PC-9 (cell line): ENCODE measurements around the gene KRT37. TPM values are rescaled to one million over a fixed set of nuclear protein-coding genes. Genes with fewer than 3 reads are reported as not detected.
"Not testable (repeated sequence)": the region's sequence is repeated elsewhere in the genome, so short reads cannot be mapped to it uniquely, and the experiment has no call there.

Source experiments
- BruUV-seq: library from RNA; stranded (reverse); fragments of 400-500 nt; replicated peaks from 2 replicates; lab custom pipeline; 2021; lab: Mats Ljungman, UMichigan
- CTCF ChIA-PET: fragments of 300-600 bp; sonication (Branson Sonifier 250); formaldehyde crosslinking; loops from one replicate; lab custom pipeline; 2022; ENCODE audit warnings: antibody characterized with exemption; lab: Charles Lee
- POLR2A ChIA-PET: fragments of 300-600 bp; sonication (Branson Sonifier 250); formaldehyde crosslinking; loops from one replicate; lab custom pipeline; 2022; ENCODE audit warnings: antibody characterized with exemption; ENCODE audit not compliant: unreplicated experiment; lab: Charles Lee
- DNase-seq, 2 experiments: peaks; one replicate each; pipeline versions ENCODE4 v3.0.0 to v3.0.0-alpha.2; 2015 to 2022; ENCODE audit warnings: mixed read lengths in 1 of 2
- H2AFZ ChIP-seq: fragments of 200-600 bp; sonication (generic); 2 replicates; pipeline ENCODE4 v1.8.1; 2017; ENCODE audit warnings: antibody characterized with exemption
- H3F3A ChIP-seq: fragments of 200-600 bp; sonication (generic); 2 replicates; pipeline ENCODE4 v1.8.1; 2017; ENCODE audit warnings: antibody characterized with exemption, mild to moderate bottlenecking, low read depth; ENCODE audit not compliant: insufficient read depth
- H3K27ac ChIP-seq: fragments of 200-600 bp; sonication (generic); 2 replicates; pipeline ENCODE4 v1.6.1; 2016; ENCODE audit warnings: mixed run types
- H3K27me3 ChIP-seq: fragments of 200-600 bp; sonication (generic); 2 replicates; pipeline ENCODE4 v1.6.1; 2016; ENCODE audit warnings: low read depth, mixed run types; ENCODE audit not compliant: insufficient read depth
- H3K36me3 ChIP-seq: fragments of 200-600 bp; sonication (generic); 2 replicates; pipeline ENCODE4 v1.6.1; 2016; ENCODE audit warnings: low read depth, mixed run types
- H3K4me1 ChIP-seq: fragments of 200-600 bp; sonication (generic); replicated peaks from 2 replicates; pipeline ENCODE4 v1.6.1; 2016; ENCODE audit warnings: mixed run types; ENCODE audit not compliant: insufficient read depth
- H3K4me2 ChIP-seq: fragments of 200-600 bp; sonication (generic); 2 replicates; pipeline ENCODE4 v1.6.1; 2017; ENCODE audit warnings: mixed run types
- H3K4me3 ChIP-seq: fragments of 200-600 bp; sonication (generic); 2 replicates; pipeline ENCODE4 v1.6.1; 2016; ENCODE audit warnings: mixed run types
- H3K79me2 ChIP-seq: fragments of 200-600 bp; sonication (generic); 2 replicates; pipeline ENCODE4 v1.6.1; 2017; ENCODE audit warnings: low read depth, mixed run types
- H3K9me2 ChIP-seq: fragments of 200-600 bp; sonication (generic); 2 replicates; pipeline ENCODE4 v1.8.1; 2017; ENCODE audit warnings: mild to moderate bottlenecking; ENCODE audit not compliant: insufficient read depth
- H3K9me3 ChIP-seq: fragments of 200-600 bp; sonication (generic); 2 replicates; pipeline ENCODE4 v1.8.1; 2016; ENCODE audit warnings: low read depth; ENCODE audit not compliant: insufficient read depth
- H4K20me1 ChIP-seq: fragments of 200-600 bp; sonication (generic); 2 replicates; pipeline ENCODE4 v1.8.1; 2017; ENCODE audit not compliant: insufficient read depth
- CTCF ChIP-seq: fragments of 200-600 bp; sonication (generic); conservative IDR thresholded peaks from 2 replicates; pipeline ENCODE4 v1.6.1; 2017; ENCODE audit warnings: mixed run types, antibody characterized with exemption, mild to moderate bottlenecking, moderate library complexity
- EZH2 ChIP-seq: fragments of 200-600 bp; sonication (generic); IDR thresholded peaks from 2 replicates; pipeline ENCODE4 v1.8.0; 2017; ENCODE audit warnings: antibody characterized with exemption, low read depth
- intact Hi-C: fragments of 100-400 bp; cut with micrococcal nuclease; formaldehyde crosslinking; loops from one replicate; pipeline ENCODE4 v1.10.0; 2022; ENCODE audit not compliant: unreplicated experiment
- total RNA-seq: library from RNA; stranded (reverse); gene quantifications from 2 replicates; pipeline ENCODE4 v1.2.3, GENCODE V29; 2021

Gene KRT37
- total RNA-seq, 1 experiment from 2014 or later, result not detected

GRCh38 chr17:41382394-41382793, 42.0 kb downstream of the KRT37 start:
- no TSS peak for BruUV-seq
- Histone ChIP-seq H3K9me2 (no peaks in the 10 kb centered on the region), H3K4me1 (peaks cover 25% of the 10 kb centered on the region), H3K79me2 (no peaks in the 10 kb centered on the region), H3K27me3 (no peaks in the 10 kb centered on the region), H3K4me3 (no peak overlapping the region), H4K20me1 (no peaks in the 10 kb centered on the region), H3K4me2 (no peak overlapping the region), H3K27ac (no peak overlapping the region), H3K9me3 (peaks cover 11% of the 10 kb centered on the region), H2AFZ (no peak overlapping the region), H3F3A (no peaks in the 10 kb centered on the region; the same call in 1 of the 2 replicates), H3K36me3 (no peaks in the 10 kb centered on the region)
- TF ChIP-seq EZH2 (no peak), CTCF (no peak)
- POLR2A ChIA-PET, result interaction anchor here (0.7 kb wide), 1 partner anchor 22 kb away, joined by 4 read pairs; no protein-coding TSS in a partner anchor
- CTCF ChIA-PET, result no interaction called here
- no peak for DNase-seq
- intact Hi-C loops, result no loop called here

GRCh38 chr17:41381943-41382342, 42.4 kb downstream of the KRT37 start, which contains the start of gene KRT34:
Gene KRT34, minus strand, starts transcription at chr17:41382306. Its CDS starts 60 bp downstream, at chr17:41382246.
- H3K27ac ChIP-seq, result peak within 1 kb of the TSS; percentile 75; the same call in 1 of the 2 replicates
- H3K9me3 ChIP-seq, H3K9me2 ChIP-seq, intact Hi-C loops, H3K4me2 ChIP-seq, H3K27me3 ChIP-seq, H4K20me1 ChIP-seq, H3F3A ChIP-seq, H3K4me3 ChIP-seq, CTCF ChIA-PET, H2AFZ ChIP-seq, DNase-seq, H3K36me3 ChIP-seq, H3K79me2 ChIP-seq, BruUV-seq: not testable (repeated sequence)
- peaks cover 26% of the 10 kb centered on the region for H3K4me1 ChIP-seq
- POLR2A ChIA-PET, result interaction anchor here (0.7 kb wide), 1 partner anchor 22 kb away, joined by 4 read pairs; no protein-coding TSS in a partner anchor

- BruUV-seq, H3K36me3 ChIP-seq, H3K27me3 ChIP-seq, CTCF ChIA-PET, H3K4me3 ChIP-seq, intact Hi-C loops, H3K9me2 ChIP-seq, H4K20me1 ChIP-seq, H3F3A ChIP-seq, H3K9me3 ChIP-seq, H3K79me2 ChIP-seq, H2AFZ ChIP-seq: not testable (repeated sequence)
- DNase-seq, result peak; percentile 55 to 88
- POLR2A ChIA-PET, result interaction anchor here (0.6 to 1.0 kb wide), 3 partner anchors 146 to 479 kb away, joined by 5 to 16 read pairs (median 6); no protein-coding TSS in a partner anchor
- Histone ChIP-seq H3K4me1 (peaks cover 26% of the 10 kb centered on the region), H3K27ac (peak overlapping the region; percentile 90), H3K4me2 (peak overlapping the region; percentile 30; the same call in 1 of the 2 replicates)
Measured at GRCh38 chr17:41380091-41380490, 44.3 kb downstream of the KRT37 start.

- Histone ChIP-seq H3K9me3 (0 out of 2 replicates have a peak, but pooled peaks cover 2% of the 10 kb centered on the region), H3K79me2 (no peaks in the 10 kb centered on the region), H3K4me1 (peaks cover 26% of the 10 kb centered on the region), H3K9me2 (no peaks in the 10 kb centered on the region), H2AFZ (no peak overlapping the region), H3K4me2 (no peak overlapping the region; the same call in 1 of the 2 replicates), H3K27ac (peak overlapping the region; percentile 22; the same call in 1 of the 2 replicates), H3K27me3 (no peaks in the 10 kb centered on the region), H3K36me3 (no peaks in the 10 kb centered on the region), H4K20me1 (no peaks in the 10 kb centered on the region), H3K4me3 (no peak overlapping the region), H3F3A (no peaks in the 10 kb centered on the region; the same call in 1 of the 2 replicates)
- no peak for DNase-seq
- CTCF ChIA-PET, result no interaction called here
- POLR2A ChIA-PET, result interaction anchor here (0.6 to 0.7 kb wide), 2 partner anchors 26 to 33 kb away, joined by 3 read pairs; no protein-coding TSS in a partner anchor
- BruUV-seq, result no TSS peak
- TF ChIP-seq EZH2 (no peak), CTCF (no peak)
- intact Hi-C loops, result no loop called here
Measured at GRCh38 chr17:41377546-41377945, 46.8 kb downstream of the KRT37 start.

Other genes starting within 250 kb of the KRT37 start
- gene KRTAP4-2, start 246.4 kb downstream of the KRT37 start, total RNA-seq, result not detected in 2 replicates
- gene KRTAP4-1, start 239.7 kb downstream of the KRT37 start, total RNA-seq, result not detected in 2 replicates
- gene KRTAP9-1, start 234.7 kb downstream of the KRT37 start, total RNA-seq, result not detected in 2 replicates
- gene KRTAP9-2, start 197.9 kb downstream of the KRT37 start, total RNA-seq, result not detected in 2 replicates
- gene KRTAP9-3, start 192.1 kb downstream of the KRT37 start, total RNA-seq, result not detected in 2 replicates
- not detected in 2 replicates for gene KRTAP9-8, start 186.6 kb downstream of the KRT37 start, total RNA-seq
- not detected in 2 replicates for gene KRTAP9-4, start 174.9 kb downstream of the KRT37 start, total RNA-seq
- not detected in 2 replicates for gene KRTAP9-9, start 169.2 kb downstream of the KRT37 start, total RNA-seq
- not detected in 2 replicates for gene KRTAP9-6, start 159.2 kb downstream of the KRT37 start, total RNA-seq
- not detected in 2 replicates for gene KRTAP9-7, start 148.9 kb downstream of the KRT37 start, total RNA-seq
- not detected in 2 replicates for gene KRTAP29-1, start 121.7 kb downstream of the KRT37 start, total RNA-seq
- not detected in 2 replicates for gene KRTAP16-1, start 115.3 kb downstream of the KRT37 start, total RNA-seq
- not detected in 2 replicates for gene KRTAP17-1, start 108.9 kb downstream of the KRT37 start, total RNA-seq
- not detected in 2 replicates for gene KRT33A, start 73.8 kb downstream of the KRT37 start, total RNA-seq
- gene KRT33B, start 54.8 kb downstream of the KRT37 start, total RNA-seq, result not detected in 2 replicates
- gene KRT34, start 42.3 kb downstream of the KRT37 start, total RNA-seq, result 0.45 and 1.4 TPM in 2 replicates
- not detected in 2 replicates for gene KRT31, start 27.0 kb downstream of the KRT37 start, total RNA-seq
- not detected in 2 replicates for gene KRT38, start 16.4 kb upstream of the KRT37 start, total RNA-seq
- not detected in 2 replicates for gene KRT32, start 42.8 kb upstream of the KRT37 start, total RNA-seq
- gene KRT35, start 56.6 kb upstream of the KRT37 start, total RNA-seq, result not detected in 2 replicates
- gene KRT36, start 65.3 kb upstream of the KRT37 start, total RNA-seq, result not detected in 2 replicates
- 606 and 1,548 TPM in 2 replicates for gene KRT13, start 81.0 kb upstream of the KRT37 start, total RNA-seq
- 41.9 and 49.9 TPM in 2 replicates for gene KRT15, start 94.3 kb upstream of the KRT37 start, total RNA-seq
- gene KRT19, start 103.7 kb upstream of the KRT37 start, total RNA-seq, result 1,811 and 2,277 TPM in 2 replicates
- 0.55 and 0.73 TPM in 2 replicates for gene KRT9, start 147.5 kb upstream of the KRT37 start, total RNA-seq
- 2.2 and 2.5 TPM in 2 replicates for gene KRT14, start 162.3 kb upstream of the KRT37 start, total RNA-seq
- 41.7 and 53.5 TPM in 2 replicates for gene KRT16, start 188.2 kb upstream of the KRT37 start, total RNA-seq
- gene KRT17, start 200.0 kb upstream of the KRT37 start, total RNA-seq, result 29.0 and 80.8 TPM in 2 replicates